Esophagus squamous epithelium (tissue), 4 donors: ENCODE results near the gene REC114.

Experiments used
- POLR2A ChIP-seq, 4 donors: fragments of 450-650 bp; IDR thresholded peaks; one replicate each; pipeline ENCODE4 v1.6.1; 2017; ENCODE audit warnings: antibody characterized with exemption in 4 of 4, mild to moderate bottlenecking in 4 of 4, moderate library complexity in 3 of 4
- TF ChIP-seq, protein P1 (sequence below), 6 experiments: fragments of 450-650 bp in 4 of 6; fragments of 200-600 bp in 2 of 6; sonication (generic) in 2 of 6; IDR thresholded peaks; one replicate each; pipeline ENCODE4 v1.5.1; 2016 to 2019; ENCODE audit warnings: antibody characterized with exemption in 6 of 6, mild to moderate bottlenecking in 4 of 6, moderate library complexity in 4 of 6

GRCh38 chr15:73571346-73571745, 128.4 kb downstream of the REC114 start:
- TF ChIP-seq, protein P1, sequence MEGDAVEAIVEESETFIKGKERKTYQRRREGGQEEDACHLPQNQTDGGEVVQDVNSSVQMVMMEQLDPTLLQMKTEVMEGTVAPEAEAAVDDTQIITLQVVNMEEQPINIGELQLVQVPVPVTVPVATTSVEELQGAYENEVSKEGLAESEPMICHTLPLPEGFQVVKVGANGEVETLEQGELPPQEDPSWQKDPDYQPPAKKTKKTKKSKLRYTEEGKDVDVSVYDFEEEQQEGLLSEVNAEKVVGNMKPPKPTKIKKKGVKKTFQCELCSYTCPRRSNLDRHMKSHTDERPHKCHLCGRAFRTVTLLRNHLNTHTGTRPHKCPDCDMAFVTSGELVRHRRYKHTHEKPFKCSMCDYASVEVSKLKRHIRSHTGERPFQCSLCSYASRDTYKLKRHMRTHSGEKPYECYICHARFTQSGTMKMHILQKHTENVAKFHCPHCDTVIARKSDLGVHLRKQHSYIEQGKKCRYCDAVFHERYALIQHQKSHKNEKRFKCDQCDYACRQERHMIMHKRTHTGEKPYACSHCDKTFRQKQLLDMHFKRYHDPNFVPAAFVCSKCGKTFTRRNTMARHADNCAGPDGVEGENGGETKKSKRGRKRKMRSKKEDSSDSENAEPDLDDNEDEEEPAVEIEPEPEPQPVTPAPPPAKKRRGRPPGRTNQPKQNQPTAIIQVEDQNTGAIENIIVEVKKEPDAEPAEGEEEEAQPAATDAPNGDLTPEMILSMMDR (IDR thresholded peaks at IDR 0.05), result no peak
- TF ChIP-seq POLR2A (IDR thresholded peaks at IDR 0.05), result no peak
